ENCODE data around the gene RALGAPA1. TPM values are rescaled to one million over a fixed set of nuclear protein-coding genes. Genes with fewer than 3 reads are reported as not detected.
"Not testable (repeated sequence)": the region's sequence is repeated elsewhere in the genome, so short reads cannot be mapped to it uniquely, and the experiment has no call there.

Gene RALGAPA1
- total RNA-seq, 1 donor from 2014 or later: 57.4 TPM

DNA sequence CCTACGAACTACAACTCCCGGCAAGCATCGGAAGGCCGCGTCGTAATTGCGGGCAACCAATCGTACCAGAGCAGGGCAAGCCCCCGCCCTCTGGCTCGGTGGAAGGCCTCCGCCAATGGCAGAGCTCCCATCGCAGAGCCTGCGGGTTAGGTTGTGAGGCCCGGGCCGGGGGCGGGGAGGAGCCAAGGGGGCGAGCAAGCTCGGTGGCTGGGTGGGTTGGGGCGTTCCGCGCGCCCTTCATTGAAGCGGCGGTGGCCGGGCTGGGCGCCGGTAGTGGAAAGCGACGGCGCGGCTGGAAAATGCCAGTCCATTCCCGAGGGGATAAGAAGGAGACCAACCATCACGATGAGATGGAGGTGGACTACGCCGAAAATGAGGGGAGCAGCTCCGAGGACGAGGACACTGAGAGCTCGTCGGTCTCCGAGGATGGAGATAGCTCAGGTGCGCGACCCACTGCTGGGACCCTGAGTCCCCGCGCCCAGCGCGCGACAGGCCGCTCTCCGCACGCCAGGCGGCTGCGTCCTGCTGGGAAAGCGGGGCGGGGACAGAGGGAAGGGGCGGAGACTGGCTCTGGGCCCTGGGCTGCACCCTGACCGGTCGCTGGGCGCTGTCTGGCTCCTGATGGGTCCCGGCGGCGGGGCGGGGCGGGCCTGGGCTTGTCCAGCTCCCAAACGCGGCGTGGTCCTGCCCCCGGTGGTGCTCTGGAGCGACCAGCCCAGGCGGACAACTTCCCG lies 17.3 kb upstream of the RALGAPA1 start, which contains the start of gene BRMS1L:
Gene BRMS1L, plus strand, starts transcription at position 121 of the 734 bp plus-strand sequence. Its CDS starts 179 bp downstream, at position 300.
- peaks cover 6% of the 10 kb centered on the region for H3K36me3 Mint-ChIP-seq (ENCODE audit: low read depth)
- no peaks in the 10 kb centered on the region for H3K9me3 Mint-ChIP-seq
- TF ChIP-seq, protein P1, sequence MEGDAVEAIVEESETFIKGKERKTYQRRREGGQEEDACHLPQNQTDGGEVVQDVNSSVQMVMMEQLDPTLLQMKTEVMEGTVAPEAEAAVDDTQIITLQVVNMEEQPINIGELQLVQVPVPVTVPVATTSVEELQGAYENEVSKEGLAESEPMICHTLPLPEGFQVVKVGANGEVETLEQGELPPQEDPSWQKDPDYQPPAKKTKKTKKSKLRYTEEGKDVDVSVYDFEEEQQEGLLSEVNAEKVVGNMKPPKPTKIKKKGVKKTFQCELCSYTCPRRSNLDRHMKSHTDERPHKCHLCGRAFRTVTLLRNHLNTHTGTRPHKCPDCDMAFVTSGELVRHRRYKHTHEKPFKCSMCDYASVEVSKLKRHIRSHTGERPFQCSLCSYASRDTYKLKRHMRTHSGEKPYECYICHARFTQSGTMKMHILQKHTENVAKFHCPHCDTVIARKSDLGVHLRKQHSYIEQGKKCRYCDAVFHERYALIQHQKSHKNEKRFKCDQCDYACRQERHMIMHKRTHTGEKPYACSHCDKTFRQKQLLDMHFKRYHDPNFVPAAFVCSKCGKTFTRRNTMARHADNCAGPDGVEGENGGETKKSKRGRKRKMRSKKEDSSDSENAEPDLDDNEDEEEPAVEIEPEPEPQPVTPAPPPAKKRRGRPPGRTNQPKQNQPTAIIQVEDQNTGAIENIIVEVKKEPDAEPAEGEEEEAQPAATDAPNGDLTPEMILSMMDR (IDR thresholded peaks at IDR 0.05): no peak
- H3K4me3 Mint-ChIP-seq: peak within 1 kb of the TSS; percentile 87
- H3K27me3 Mint-ChIP-seq: no peaks in the 10 kb centered on the region
- peaks cover 19% of the 10 kb centered on the region for H3K4me1 Mint-ChIP-seq
- intact Hi-C loops (cut with micrococcal nuclease): loop anchor here (1.0 to 10.0 kb wide), 10 partner anchors 17 to 1364 kb away; partner anchors contain the start of genes CFL2, EAPP, FAM177A1 and MBIP
- H3K27ac Mint-ChIP-seq: peak within 1 kb of the TSS; percentile 92
- ChIA-PET CTCF (interaction anchor here (0.9 to 2.1 kb wide), 4 partner anchors 8 to 597 kb away, joined by 3 to 12 read pairs (median 3); partner anchors contain the start of gene RALGAPA1), POLR2A (interaction anchor here (0.6 to 2.2 kb wide), 13 partner anchors 8 to 1272 kb away, joined by 3 to 28 read pairs (median 4); partner anchors contain the start of genes FAM177A1, MBIP, NFKBIA and PPP2R3C)
- ATAC-seq (ENCODE audit: low read depth) (peak; percentile 96), DNase-seq (peak; percentile 90)

DNA sequence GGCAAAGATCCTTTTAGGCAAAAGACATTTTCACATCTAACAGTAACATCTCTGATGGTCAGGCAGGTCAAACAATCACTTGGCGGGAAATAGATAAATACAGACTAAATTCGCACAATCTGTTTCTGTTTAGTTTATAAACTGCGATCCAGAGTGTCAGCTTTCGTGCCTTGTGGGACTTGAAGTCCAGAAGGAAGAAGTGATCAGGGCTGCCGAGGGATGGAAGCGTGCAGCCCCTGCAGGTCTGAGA lies 16.8 kb upstream of the RALGAPA1 start:
- H3K9me3 Mint-ChIP-seq: no peaks in the 10 kb centered on the region
- no peak for ATAC-seq (ENCODE audit: low read depth)
- peaks cover 19% of the 10 kb centered on the region for H3K4me1 Mint-ChIP-seq
- H3K27me3 Mint-ChIP-seq: no peaks in the 10 kb centered on the region
- H3K4me3 Mint-ChIP-seq: peak overlapping the region; percentile 87
- DNase-seq: no peak
- TF ChIP-seq, protein P1 (IDR thresholded peaks at IDR 0.05): no peak
- H3K36me3 Mint-ChIP-seq (ENCODE audit: low read depth): peaks cover 4% of the 10 kb centered on the region
- ChIA-PET POLR2A (interaction anchor here (0.8 to 2.2 kb wide), 11 partner anchors 9 to 1196 kb away, joined by 3 to 28 read pairs (median 4); partner anchors contain the start of genes FAM177A1, MBIP, NFKBIA and PPP2R3C), CTCF (interaction anchor here (0.9 to 2.1 kb wide), 4 partner anchors 8 to 596 kb away, joined by 3 to 12 read pairs (median 3); partner anchors contain the start of gene RALGAPA1)
- intact Hi-C loops (cut with micrococcal nuclease): loop anchor here (1.0 to 10.0 kb wide), 10 partner anchors 17 to 1364 kb away; partner anchors contain the start of genes CFL2, EAPP, FAM177A1 and MBIP
- H3K27ac Mint-ChIP-seq: peak overlapping the region; percentile 92

DNA sequence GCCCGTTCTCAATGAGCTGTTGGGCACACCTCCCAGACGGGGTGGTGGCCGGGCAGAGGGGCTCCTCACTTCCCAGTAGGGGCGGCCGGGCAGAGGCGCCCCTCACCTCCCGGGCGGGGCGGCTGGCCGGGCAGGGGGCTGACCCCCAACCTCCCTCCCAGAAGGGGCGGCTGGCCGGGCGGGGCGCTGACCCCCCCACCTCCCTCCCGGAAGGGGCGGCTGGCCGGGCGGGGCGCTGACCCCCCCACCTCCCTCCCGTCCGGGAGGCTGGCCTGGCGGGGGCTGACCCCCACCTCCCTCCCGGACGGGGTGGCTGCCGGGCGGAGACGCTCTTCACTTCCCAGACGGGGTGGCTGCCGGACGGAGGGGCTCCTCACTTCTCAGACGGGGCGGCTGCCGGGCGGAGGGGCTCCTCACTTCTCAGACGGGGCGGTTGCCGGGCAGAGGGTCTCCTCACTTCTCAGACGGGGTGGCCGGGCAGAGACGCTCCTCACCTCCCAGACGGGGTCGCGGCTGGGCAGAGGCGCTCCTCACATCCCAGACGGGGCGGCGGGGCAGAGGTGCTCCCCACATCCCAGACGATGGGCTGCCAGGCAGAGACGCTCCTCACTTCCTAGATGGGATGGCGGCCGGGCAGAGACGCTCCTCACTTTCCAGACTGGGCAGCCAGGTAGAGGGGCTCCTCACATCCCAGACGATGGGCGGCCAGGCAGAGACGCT lies 15.5 kb upstream of the RALGAPA1 start:
- peaks cover 19% of the 10 kb centered on the region for H3K4me1 Mint-ChIP-seq
- H3K27ac Mint-ChIP-seq; DNase-seq; H3K4me3 Mint-ChIP-seq; H3K36me3 Mint-ChIP-seq (ENCODE audit: low read depth); H3K9me3 Mint-ChIP-seq; ATAC-seq (ENCODE audit: low read depth); H3K27me3 Mint-ChIP-seq: not testable (repeated sequence)
- POLR2A ChIA-PET: interaction anchor here (1.8 to 2.2 kb wide), 2 partner anchors 15 to 420 kb away, joined by 8 to 28 read pairs; partner anchors contain the start of genes NFKBIA and RALGAPA1
- CTCF ChIA-PET: interaction anchor here (2.1 kb wide), 1 partner anchor 9 kb away, joined by 12 read pairs; no protein-coding TSS in a partner anchor
- intact Hi-C loops (cut with micrococcal nuclease): loop anchor here (5.0 to 10.0 kb wide), 4 partner anchors 777 to 1290 kb away; partner anchors contain the start of genes CFL2, EAPP and FAM177A1

DNA sequence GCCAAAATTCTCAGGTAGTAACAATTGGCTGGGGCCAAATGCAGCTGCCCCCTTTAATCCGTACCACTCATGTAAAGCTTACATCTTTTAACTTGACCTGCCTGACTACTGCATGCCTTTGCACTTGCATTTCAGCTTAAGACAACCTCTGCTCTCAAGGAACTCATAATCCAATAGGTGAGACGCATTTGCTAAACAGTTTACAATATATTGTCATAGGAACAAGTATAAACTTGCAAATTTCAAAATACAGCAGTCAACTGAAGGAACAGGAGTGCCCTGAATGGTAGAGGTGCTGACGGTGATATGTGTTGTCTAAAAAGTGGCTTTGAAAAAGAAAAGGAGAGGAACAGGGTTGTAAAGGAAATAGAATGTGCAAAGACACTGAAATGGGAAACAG lies 13.4 kb upstream of the RALGAPA1 start:
- TF ChIP-seq, protein P1 (IDR thresholded peaks at IDR 0.05): no peak
- POLR2A ChIA-PET: no interaction called here
- no peak overlapping the region for H3K4me3 Mint-ChIP-seq
- peaks cover 14% of the 10 kb centered on the region for H3K4me1 Mint-ChIP-seq
- DNase-seq (no peak), ATAC-seq (ENCODE audit: low read depth) (no peak)
- CTCF ChIA-PET: interaction anchor here (0.8 to 2.2 kb wide), 5 partner anchors 8 to 25 kb away, joined by 3 to 12 read pairs (median 4); partner anchors contain the start of gene RALGAPA1
- intact Hi-C loops (cut with micrococcal nuclease): loop anchor here (10.0 kb wide), 2 partner anchors 1108 to 1288 kb away; partner anchors contain the start of genes CFL2 and EAPP
- peaks cover 2% of the 10 kb centered on the region for H3K36me3 Mint-ChIP-seq (ENCODE audit: low read depth)
- peaks cover 2% of the 10 kb centered on the region for H3K27me3 Mint-ChIP-seq
- H3K27ac Mint-ChIP-seq: no peak overlapping the region
- H3K9me3 Mint-ChIP-seq: no peaks in the 10 kb centered on the region
